IPS DF 6.9 (cell line): ENCODE data around the gene MC1R.
"Not testable (repeated sequence)": the region's sequence is repeated elsewhere in the genome, so short reads cannot be mapped to it uniquely, and the experiment has no call there.

Experiments used
- DNase-seq: peaks from one replicate; pipeline ENCODE4 v3.0.0-alpha.2; 2013; ENCODE audit warnings: low read depth, low spot score
- H3K27ac ChIP-seq: one replicate; pipeline ENCODE4 v1.5.1; 2013; ENCODE audit warnings: low read length, control low read depth
- H3K27me3 ChIP-seq: 2 replicates; pipeline ENCODE4 v1.6.1; 2013; ENCODE audit warnings: mild to moderate bottlenecking, low read length; ENCODE audit not compliant: control insufficient read depth, insufficient read depth
- H3K36me3 ChIP-seq: 2 replicates; pipeline ENCODE4 v1.6.1; 2013; ENCODE audit warnings: low read length; ENCODE audit not compliant: control insufficient read depth, insufficient read depth
- H3K4me1 ChIP-seq: 2 replicates; pipeline ENCODE4 v1.6.1; 2013; ENCODE audit warnings: low read length; ENCODE audit not compliant: control insufficient read depth, insufficient read depth
- H3K4me3 ChIP-seq: 2 replicates; pipeline ENCODE4 v1.5.1; 2013; ENCODE audit warnings: mild to moderate bottlenecking, low read length
- H3K9me3 ChIP-seq: 2 replicates; pipeline ENCODE4 v1.6.1; 2013; ENCODE audit warnings: low read length, inconsistent platforms; ENCODE audit not compliant: control insufficient read depth, insufficient read depth
- WGBS: extraction: QIAGEN DNeasy Blood & Tissue Kit; methylation state at CpG from one replicate; pipeline ENCODE4 v1.1.7; 2013; ENCODE audit warnings: mixed read lengths, missing lambda C conversion rate; ENCODE audit not compliant: insufficient read length, insufficient coverage; 5-methylcytosine and 5-hydroxymethylcytosine counted together

Gene MC1R

GRCh38 chr16:89962754-89963498 is 44.3 kb downstream of the MC1R start:
- no CpG with 5 or more reads among the region's 26 CpGs for WGBS
- no peak for DNase-seq
- no peaks in the 10 kb centered on the region for H3K9me3 ChIP-seq
- no peaks in the 10 kb centered on the region for H3K27me3 ChIP-seq
- peaks cover 9% of the 10 kb centered on the region; the same call in 1 of the 2 replicates for H3K36me3 ChIP-seq
- no peak overlapping the region for H3K4me3 ChIP-seq
- H3K4me1 ChIP-seq: no peaks in the 10 kb centered on the region
- H3K27ac ChIP-seq: no peak overlapping the region

- Histone ChIP-seq H3K4me3 (no peak overlapping the region), H3K4me1 (no peaks in the 10 kb centered on the region), H3K36me3 (peaks cover 9% of the 10 kb centered on the region; the same call in 1 of the 2 replicates), H3K27ac (no peak overlapping the region), H3K27me3 (no peaks in the 10 kb centered on the region), H3K9me3 (no peaks in the 10 kb centered on the region)
- no peak for DNase-seq
- WGBS: no CpG with 5 or more reads among the region's 25 CpGs
These were observed 45.5 kb downstream of the MC1R start for GRCh38 chr16:89964201-89964600.

- Histone ChIP-seq H3K27ac (no peak overlapping the region), H3K9me3 (no peaks in the 10 kb centered on the region), H3K36me3 (peaks cover 9% of the 10 kb centered on the region; the same call in 1 of the 2 replicates), H3K27me3 (no peaks in the 10 kb centered on the region), H3K4me1 (no peaks in the 10 kb centered on the region), H3K4me3 (no peak overlapping the region)
- no peak for DNase-seq
- WGBS: no CpG with 5 or more reads among the region's 30 CpGs
These were observed 47.0 kb downstream of the MC1R start for GRCh38 chr16:89965447-89966225.

GRCh38 chr16:89966756-89967155 is 48.1 kb downstream of the MC1R start:
- WGBS: no CpG with 5 or more reads among the region's 9 CpGs
- DNase-seq: no peak
- H3K36me3 ChIP-seq: peaks cover 6% of the 10 kb centered on the region; the same call in 1 of the 2 replicates
- H3K4me3 ChIP-seq: no peak overlapping the region
- H3K9me3 ChIP-seq: no peaks in the 10 kb centered on the region
- H3K27me3 ChIP-seq: no peaks in the 10 kb centered on the region
- H3K4me1 ChIP-seq: no peaks in the 10 kb centered on the region
- H3K27ac ChIP-seq: no peak overlapping the region

DNA sequence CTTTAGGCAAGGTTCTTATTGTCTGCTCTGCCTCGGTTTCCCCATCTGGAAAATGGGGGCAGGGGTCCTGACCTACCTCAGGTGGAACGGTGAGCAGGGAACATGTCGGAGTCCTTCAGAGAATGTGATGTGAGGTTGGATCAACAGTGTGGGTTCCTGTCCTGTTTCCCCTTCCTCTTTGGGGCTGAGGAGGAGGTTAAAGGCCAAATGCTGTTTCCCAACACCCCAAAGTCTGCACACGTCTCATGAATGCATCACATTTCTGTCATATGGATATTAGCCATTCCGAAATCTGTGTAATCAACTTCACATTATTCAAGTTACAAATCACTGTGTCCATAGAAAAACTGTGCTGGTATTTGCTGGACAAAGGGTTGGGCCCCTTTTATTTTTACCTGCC is 48.8 kb downstream of the MC1R start:
- H3K27ac ChIP-seq, H3K4me3 ChIP-seq, H3K36me3 ChIP-seq, H3K9me3 ChIP-seq, H3K27me3 ChIP-seq, H3K4me1 ChIP-seq, DNase-seq: not testable (repeated sequence)
- no CpG with 5 or more reads among the region's 5 CpGs for WGBS

DNA sequence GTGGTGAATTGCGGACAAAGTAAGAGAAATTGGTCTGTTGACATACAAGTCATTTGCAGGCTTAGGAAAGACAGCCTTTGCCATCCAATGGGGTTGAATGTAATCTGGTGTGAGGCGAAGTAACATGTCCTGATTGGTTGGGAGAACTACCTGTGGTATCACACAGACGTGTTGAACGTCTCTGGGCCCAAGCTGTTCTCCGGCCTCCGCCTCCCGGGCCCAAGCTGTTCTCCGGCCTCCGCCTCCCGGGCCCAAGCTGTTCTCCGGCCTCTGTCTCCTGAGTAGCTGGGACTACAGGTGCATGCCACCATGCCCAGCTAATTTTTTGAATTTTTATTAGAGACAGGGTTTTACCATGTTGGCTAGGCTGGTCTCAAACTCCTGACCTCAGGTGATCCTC is 49.4 kb downstream of the MC1R start:
- WGBS: no CpG with 5 or more reads among the region's 11 CpGs
- H3K4me1 ChIP-seq, H3K9me3 ChIP-seq, DNase-seq, H3K27me3 ChIP-seq, H3K4me3 ChIP-seq, H3K36me3 ChIP-seq, H3K27ac ChIP-seq: not testable (repeated sequence)

DNA sequence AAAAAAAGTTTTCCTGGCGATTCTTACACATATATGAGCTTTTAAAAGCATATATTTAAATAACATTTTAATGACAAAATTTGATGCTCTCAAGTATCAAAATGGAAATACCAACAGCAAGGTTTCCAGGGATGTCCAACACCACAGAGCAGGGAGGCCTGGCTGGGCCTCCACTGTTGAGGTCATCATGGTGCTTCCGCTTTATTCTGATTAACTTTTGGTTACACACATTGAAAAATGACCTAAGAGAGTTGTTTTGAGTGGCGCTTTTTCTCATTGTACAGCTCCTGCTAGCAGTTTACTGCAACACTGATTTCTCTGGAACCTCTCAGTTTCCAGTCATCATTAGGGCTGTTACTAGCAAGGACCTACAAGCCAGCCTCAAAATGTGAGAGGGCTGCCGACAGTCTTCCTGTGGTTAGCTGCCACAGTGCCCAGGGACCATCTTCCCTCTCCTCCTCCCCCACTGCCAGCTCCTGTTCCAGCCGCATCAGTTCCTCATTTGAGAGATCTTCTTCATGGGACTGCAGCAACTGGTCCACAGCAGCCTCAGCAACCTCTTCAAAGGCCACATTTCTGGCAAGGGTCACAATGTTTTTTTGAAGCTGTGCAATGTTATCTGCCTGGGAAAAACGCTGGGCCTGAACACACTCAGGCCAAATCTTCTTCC is 51.2 kb downstream of the MC1R start:
- WGBS: no CpG with 5 or more reads among the region's 6 CpGs
- Histone ChIP-seq H3K36me3 (no peaks in the 10 kb centered on the region), H3K9me3 (no peaks in the 10 kb centered on the region), H3K4me3 (no peak overlapping the region), H3K27ac (no peak overlapping the region), H3K27me3 (no peaks in the 10 kb centered on the region), H3K4me1 (0 out of 2 replicates have a peak, but pooled peaks cover 1% of the 10 kb centered on the region)
- DNase-seq: no peak
